GM19463 (cell line): ENCODE results near the gene STRADA.

Experiments used
- ATAC-seq: cut with Tn5 transposase; IDR thresholded peaks from one replicate; pipeline ENCODE4 v1.9.1; 2021; ENCODE audit warnings: mild to moderate bottlenecking, moderate library complexity; ENCODE audit not compliant: unreplicated experiment

The STRADA gene

DNA sequence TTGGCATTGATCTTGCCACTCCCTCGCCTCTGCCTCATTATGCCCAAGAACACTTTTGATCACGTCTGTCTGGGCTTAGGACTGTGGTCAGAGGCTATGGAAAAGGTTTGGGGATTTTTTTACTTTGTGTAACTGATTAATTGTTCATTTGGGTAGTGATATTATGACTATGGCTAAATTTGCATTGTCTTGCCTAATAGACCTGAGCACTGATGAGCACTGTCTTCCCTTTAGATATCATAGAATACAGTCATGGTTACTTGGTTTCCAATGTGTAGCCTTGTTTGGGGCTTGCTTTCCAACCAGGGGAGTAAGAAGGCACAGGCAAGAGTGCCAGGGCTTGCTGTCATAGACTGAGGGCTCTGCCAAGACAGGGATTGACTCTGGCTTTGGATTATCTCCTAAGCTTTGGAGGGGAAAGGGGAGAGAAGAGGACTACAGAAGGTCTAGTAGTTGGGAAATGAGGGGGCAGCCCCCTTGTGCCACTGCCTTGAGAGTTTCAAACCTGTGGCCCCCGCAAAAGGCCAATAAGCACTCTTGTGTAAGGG lies 55.4 kb downstream of the STRADA start:
- no peak for ATAC-seq

DNA sequence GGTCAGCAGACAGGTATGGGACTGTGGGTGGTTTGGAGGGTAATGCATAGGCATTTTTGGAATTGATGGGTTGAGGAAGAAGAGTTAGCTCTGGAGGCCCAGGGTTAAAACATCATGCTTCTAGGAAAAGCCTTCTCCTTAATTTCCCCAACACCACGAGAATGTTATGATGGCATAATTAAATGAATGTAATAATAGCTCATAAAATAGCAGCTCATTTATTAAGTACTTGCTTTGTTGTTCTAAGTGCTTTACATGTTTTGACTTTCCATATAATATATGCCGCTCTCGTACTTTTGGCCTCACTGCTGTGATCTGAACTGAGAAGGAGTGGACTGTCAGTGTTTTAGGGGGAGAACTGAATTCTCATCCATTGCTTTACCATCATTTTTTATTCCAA lies 56.0 kb downstream of the STRADA start:
- no peak for ATAC-seq

DNA sequence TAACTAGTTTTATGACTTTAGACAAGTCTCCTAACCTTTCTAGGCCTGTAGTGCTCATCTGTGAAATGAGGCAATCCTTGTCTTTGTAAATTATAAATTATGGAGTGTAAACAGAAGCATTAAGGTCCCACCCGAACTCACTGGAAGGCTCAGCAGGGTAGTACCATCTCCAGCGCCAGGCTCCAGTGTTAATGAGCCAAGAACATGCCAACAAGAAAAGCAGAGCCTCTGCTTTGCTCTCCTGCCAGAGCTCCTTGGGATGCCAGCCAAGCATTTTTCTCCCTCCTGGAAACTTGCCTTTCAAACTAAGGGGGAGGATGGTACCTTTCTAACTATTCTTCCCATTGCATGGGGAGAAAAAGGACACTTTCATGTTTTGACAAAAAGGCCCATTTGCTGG lies 56.6 kb downstream of the STRADA start:
- ATAC-seq, result no peak

DNA sequence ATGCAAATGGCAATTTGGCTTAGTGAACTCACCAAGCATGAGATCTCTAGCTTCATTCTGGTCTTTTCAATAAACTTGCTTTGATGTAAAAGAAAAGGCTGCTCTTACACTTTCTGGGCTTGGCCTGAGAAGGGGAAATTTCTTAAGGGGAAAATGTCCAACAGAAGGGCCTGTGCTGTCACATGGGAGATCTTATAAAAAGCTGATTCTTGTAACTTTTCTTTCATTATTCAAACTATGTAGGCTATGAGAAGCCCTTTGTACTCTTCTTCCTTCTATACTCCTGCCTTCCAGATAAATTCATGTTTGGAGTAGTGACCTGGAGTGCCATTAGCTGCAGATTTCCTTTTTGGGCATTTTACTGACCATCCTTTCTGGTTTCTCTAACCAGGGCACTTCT lies 58.6 kb downstream of the STRADA start:
- no peak for ATAC-seq

- ATAC-seq, result no peak
These were observed 59.2 kb downstream of the STRADA start for GRCh38 chr17:63682441-63682840.

GRCh38 chr17:63681530-63681929 lies 60.1 kb downstream of the STRADA start:
- no peak for ATAC-seq

DNA sequence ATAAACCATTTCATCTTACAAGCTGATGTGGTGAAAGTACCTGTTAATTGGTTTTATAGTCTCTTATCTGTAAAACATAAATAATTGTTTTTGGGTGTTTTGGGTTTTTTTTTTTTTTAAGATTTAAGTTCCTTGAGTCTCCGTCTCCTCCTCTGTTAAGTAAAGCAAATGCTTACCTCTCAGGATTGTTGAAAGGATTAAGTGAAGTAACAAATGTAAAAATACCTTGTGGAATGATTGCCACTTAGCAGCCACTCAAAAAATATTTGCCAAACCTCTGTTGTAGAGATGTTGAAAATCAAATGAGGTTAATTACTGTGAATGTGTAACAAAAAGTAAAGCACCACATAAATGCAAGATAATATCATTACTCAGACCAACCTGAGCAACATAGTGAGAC lies 60.9 kb downstream of the STRADA start:
- no peak for ATAC-seq

DNA sequence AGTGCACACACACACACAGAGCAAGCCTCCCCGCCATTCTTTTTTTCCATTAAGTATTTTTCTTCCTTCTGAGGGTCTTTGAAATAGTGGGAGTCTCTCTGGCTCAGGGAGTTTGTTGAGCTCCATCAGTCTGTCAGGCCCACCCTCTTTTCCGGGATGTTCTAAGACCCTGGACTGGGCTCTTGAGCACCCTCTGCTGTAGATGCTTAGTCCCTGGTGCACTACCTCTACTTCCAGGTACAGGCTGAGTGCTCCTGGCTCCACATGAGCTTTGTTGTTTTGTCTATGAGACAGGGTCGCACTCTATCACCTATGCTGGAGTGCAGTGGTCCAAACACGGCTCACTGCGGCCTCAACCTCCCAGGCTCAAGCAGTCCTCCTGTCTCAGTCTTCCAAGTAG lies 62.4 kb downstream of the STRADA start:
- no peak for ATAC-seq

DNA sequence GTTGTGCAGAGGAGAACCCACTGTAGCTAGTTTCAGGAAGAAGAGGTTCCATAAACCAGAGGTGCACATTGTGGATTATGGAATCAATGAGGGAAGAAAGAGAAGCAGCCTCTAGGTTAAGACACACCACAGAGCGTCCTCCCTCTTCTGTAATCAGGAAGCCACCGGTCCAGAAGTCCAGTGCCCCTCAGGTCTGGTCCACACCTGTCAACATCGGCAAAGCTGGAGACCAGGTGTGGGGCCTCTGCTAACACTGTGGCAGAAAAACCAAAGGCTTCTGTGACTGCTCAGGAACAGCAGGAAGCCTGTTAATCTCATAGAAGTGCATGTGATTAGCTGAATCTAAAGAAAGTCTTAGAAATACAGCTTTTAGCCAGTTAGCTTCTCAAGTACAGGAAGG lies 65.0 kb downstream of the STRADA start:
- ATAC-seq, result no peak

DNA sequence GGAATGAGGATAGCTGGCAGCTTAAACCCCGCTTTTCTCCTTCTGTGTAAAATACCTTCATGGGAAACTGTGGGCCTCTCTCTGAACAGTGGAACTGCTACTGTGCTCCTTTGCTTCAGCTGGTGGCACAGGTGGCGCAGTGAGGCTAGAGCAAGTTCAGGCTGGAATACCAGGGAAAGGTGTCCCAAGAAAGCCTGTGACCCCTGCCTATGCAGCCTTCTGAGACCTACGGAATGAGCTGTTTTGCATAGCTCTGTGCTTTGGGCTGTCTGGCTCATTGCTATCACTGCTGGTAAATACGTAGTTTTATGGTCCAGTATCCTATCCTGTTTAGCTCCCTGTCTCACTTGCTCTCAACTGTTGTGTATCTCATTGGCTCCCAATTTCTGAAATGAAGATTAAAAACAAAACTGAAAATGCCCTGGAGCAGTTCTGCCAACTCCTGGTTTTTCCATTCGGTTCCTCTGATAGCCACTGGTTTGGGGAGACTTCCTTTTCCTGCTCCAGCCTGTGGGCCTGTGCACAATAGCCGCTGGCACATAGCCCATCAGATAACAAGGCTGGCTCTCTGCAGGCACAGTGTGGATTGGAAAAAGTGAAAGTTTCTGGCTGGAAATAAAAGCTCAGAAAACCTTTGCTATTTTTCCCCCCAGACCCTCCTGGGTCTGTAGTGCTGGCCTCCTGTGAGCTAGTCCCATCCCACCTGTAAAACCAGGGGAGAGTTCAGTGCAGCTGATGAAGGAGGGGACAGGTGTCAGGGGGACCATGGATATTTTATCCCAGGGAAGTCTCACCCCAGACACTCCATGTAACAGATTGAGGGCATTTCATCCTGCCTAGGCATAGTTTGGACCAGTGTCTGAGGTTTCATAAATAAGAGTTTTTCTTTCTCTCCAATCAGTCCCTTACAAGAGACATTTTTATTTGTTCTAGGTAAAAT lies 65.7 kb downstream of the STRADA start:
- no peak for ATAC-seq

GRCh38 chr17:63675231-63675606 lies 66.4 kb downstream of the STRADA start:
- ATAC-seq, result no peak

GRCh38 chr17:63672856-63673255 lies 68.7 kb downstream of the STRADA start:
- ATAC-seq, result no peak

- no peak for ATAC-seq
These were observed 75.9 kb downstream of the STRADA start for GRCh38 chr17:63665527-63666214.

DNA sequence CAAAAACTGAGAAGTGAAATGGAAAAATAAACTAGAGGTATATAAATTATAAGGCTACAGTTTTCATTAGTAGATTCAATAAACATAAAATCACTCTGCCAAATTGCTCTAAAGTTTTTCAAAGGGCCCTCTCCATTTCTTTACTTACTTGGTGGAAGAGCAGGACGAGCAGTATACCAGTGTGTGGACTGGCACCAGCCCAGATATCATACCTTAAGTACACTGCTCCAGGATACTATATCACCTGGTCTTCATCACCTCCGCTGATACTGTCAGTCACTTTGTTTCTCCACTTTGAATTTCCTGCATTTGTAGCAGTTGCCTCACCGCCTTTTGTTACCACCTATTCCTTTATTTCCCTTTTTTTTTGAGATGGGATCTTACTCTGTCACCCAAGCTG lies 81.7 kb downstream of the STRADA start:
- ATAC-seq, result no peak

- no peak for ATAC-seq
These were observed 83.2 kb downstream of the STRADA start for GRCh38 chr17:63658366-63658765.

- ATAC-seq, result no peak
These were observed 83.8 kb downstream of the STRADA start for GRCh38 chr17:63657786-63658185.

GRCh38 chr17:63653050-63653449 lies 88.5 kb downstream of the STRADA start:
- ATAC-seq, result no peak
